Measurements from ENCODE around the gene UBB.
A peak's percentile ranks its signal among the peaks of the same experiment; 100 is the strongest.
"Not testable (repeated sequence)": the region's sequence is repeated elsewhere in the genome, so short reads cannot be mapped to it uniquely, and the experiment has no call there.

Gene UBB

GRCh38 chr17:16383216-16383615 is 2.3 kb downstream of the UBB start:
- TF ChIP-seq CTCF (IDR thresholded peaks at IDR 0.05; ENCODE audit: insufficient read depth, low read depth, low read length, missing control alignments), result no peak
- peak overlapping the region; percentile 83 for H3K4me3 ChIP-seq (ENCODE audit: low read depth, low read length)

DNA sequence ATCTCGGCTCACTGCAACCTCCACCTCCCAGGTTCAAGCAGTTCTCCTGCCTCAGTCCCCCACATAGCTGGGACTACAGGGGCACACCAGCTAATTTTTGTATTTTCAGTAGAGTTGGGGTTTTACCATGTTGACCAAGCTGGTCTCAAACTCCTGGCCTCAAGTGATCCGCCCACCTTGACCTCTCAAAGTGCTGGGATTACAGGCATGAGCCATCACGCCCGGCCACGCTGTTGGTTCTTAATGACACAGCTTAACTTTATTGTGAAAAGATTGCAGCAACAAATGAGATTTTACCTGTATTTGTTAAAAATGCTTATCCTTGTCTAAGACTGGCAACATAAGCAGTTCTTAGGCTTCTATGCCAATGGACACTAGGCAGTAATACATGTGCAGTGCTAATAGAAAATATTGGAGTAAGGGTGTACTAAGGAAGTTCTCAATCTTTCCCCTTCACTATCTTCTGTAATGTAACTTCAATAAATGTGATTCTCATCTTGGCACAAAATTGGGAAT is 2.9 kb downstream of the UBB start:
- no peak overlapping the region for H3K4me3 ChIP-seq (ENCODE audit: low read depth, low read length)
- DNase-seq (ENCODE audit: low read depth), result no peak
- no peak for TF ChIP-seq CTCF (IDR thresholded peaks at IDR 0.05; ENCODE audit: insufficient read depth, low read depth, low read length, missing control alignments)

More at GRCh38 chr17:16383216-16383615, 2.3 kb downstream of the UBB start:
- DNase-seq (ENCODE audit: low read depth), result no peak

DNA sequence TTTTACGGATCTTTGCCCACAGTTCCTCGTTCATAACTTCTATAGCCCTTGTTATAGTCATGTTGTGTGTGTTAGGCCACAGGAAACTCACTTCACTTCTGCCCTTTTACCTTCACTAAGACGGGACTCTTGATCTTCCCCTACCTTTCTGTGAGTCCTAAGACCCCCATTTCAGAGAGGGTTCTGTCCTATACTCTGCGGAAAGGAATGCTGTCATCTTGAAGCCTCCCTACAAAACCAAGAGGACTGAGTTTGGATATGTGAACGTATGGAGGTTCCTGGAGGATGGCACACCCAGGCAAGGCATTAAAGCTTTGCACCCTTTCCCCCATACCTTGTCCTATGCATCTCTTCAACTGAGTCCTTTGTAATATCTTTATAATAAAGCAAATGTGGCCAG is 3.7 kb downstream of the UBB start:
- no peak for DNase-seq (ENCODE audit: low read depth)
- H3K4me3 ChIP-seq (ENCODE audit: low read depth, low read length), result no peak overlapping the region
- TF ChIP-seq CTCF (IDR thresholded peaks at IDR 0.05; ENCODE audit: insufficient read depth, low read depth, low read length, missing control alignments), result no peak

GRCh38 chr17:16386126-16386507 is 5.2 kb downstream of the UBB start:
- not testable (repeated sequence) for DNase-seq (ENCODE audit: low read depth)
- peak overlapping the region; percentile 81 for H3K4me3 ChIP-seq (ENCODE audit: low read depth, low read length)

- no peak for DNase-seq (ENCODE audit: low read depth)
- TF ChIP-seq CTCF (IDR thresholded peaks at IDR 0.05; ENCODE audit: insufficient read depth, low read depth, low read length, missing control alignments), result no peak
- no peak overlapping the region for H3K4me3 ChIP-seq (ENCODE audit: low read depth, low read length)
Observed at GRCh38 chr17:16391451-16391850, 10.6 kb downstream of the UBB start.

DNA sequence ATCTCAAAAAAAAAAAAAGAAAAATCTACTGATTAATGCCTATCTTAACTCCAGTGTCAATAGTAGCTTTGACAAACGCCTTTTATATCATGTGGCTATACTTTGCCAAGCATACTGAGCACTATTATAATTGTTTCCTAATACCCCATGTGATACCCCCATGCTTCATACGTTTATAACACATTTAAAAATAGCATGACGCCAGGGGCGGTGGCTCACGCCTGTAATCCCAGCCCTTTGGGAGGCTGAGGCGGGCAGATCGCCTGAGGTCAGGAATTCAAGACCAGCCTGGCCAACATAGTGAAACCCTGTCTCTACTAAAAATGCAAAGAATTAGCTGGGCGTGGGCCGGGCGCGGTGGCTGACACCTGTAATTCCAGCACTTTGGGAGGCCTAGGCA is 11.6 kb downstream of the UBB start:
- not testable (repeated sequence) for DNase-seq (ENCODE audit: low read depth); H3K4me3 ChIP-seq (ENCODE audit: low read depth, low read length)

- not testable (repeated sequence) for DNase-seq (ENCODE audit: low read depth); H3K4me3 ChIP-seq (ENCODE audit: low read depth, low read length)
Observed at GRCh38 chr17:16395887-16396286, 15.0 kb downstream of the UBB start.

GRCh38 chr17:16396693-16397092 is 15.8 kb downstream of the UBB start:
- not testable (repeated sequence) for H3K4me3 ChIP-seq (ENCODE audit: low read depth, low read length); DNase-seq (ENCODE audit: low read depth)

GRCh38 chr17:16398270-16399267 is 17.7 kb downstream of the UBB start:
- H3K4me3 ChIP-seq (ENCODE audit: low read depth, low read length), result no peak overlapping the region
- peak; percentile 74 for DNase-seq (ENCODE audit: low read depth)
- TF ChIP-seq CTCF (IDR thresholded peaks at IDR 0.05; ENCODE audit: insufficient read depth, low read depth, low read length, missing control alignments), result no peak

- H3K4me3 ChIP-seq (ENCODE audit: low read depth, low read length); DNase-seq (ENCODE audit: low read depth): not testable (repeated sequence)
Observed at GRCh38 chr17:16403847-16404246, 23.0 kb downstream of the UBB start.

Measured in GM12865 (cell line).